ENCODE results near the gene MMP19. TPM values are rescaled to one million over a fixed set of nuclear protein-coding genes. Genes with fewer than 3 reads are reported as not detected.

The MMP19 gene
- total and polyA plus RNA-seq, 2 donors (not counting 1 experiment from before 2014, with no cell fraction given): 0.42 TPM; not detected in 1

DNA sequence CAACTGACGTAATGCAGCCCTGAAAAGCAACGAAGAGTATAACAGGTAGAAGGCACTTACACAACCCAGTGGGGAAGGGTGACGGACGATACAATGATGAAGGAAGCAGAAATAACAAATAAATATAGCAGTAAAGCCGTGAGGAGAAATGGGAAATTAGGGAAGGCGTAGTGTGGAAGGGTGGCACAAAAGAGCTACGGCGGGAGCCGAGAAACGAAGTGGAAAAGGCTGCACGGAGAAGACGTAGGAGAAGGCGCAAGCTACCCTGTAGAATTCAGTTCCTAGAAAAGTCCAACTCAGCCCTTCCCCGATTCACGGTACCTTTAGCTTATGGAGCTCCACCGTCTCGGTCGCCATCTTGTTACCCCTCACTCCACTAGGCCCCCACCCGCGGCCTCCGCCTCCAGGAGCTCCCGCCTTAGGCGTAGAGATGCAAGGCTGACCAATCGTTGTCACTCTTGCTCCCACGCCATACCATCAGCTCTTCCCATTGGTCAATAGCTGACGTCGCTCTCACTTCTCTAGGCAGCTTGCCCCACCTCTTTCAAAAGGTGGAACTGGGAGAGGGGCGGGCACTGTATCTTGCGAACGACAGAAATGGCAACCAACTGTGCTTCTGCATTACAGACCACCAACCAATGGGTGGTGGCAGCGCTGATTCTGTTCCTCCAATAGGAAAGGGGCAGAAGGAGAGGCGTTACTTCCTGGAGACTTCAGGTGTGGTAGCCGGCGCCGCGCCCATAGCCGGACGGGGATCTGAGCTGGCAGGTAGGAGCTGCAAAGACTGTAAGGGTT, 25.2 kb downstream of the MMP19 start, which contains the start of the genes ORMDL2 and SARNP:
ORMDL2 (plus strand) TSS at position 697 of the 795 bp plus-strand sequence. CDS start 959 bp downstream, outside the sequence.
SARNP (minus strand) TSS at position 380 of the 795 bp plus-strand sequence; CDS start at position 357, 23 bp downstream.
- H3K27ac Mint-ChIP-seq: no peak within 1 kb of the TSS
- CTCF ChIA-PET: interaction anchor here (0.6 to 4.6 kb wide), 20 partner anchors 12 to 860 kb away, joined by 3 to 39 read pairs (median 4); partner anchors contain the start of genes BLOC1S1, CD63, COQ10A and DNAJC14
- Histone ChIP-seq H3K79me2 (ENCODE audit: control insufficient read depth, insufficient read depth, low read length) (peaks cover 69% of the 10 kb centered on the region), H3K36me3 (replicated peaks in 1 of 2; ENCODE audit: control extremely low read depth in 1 of 2, control insufficient read depth in 1 of 2, extremely low read depth in 1 of 2, insufficient read depth in 2 of 2, low read length in 1 of 2) (peaks cover 4 to 55% of the 10 kb centered on the region in 2 experiments), H3K27ac (ENCODE audit: low read length in 2 of 2) (peak within 1 kb of the TSS; percentile 50 to 84), H3K4me2 (replicated peaks; ENCODE audit: low read depth, low read length, poor library complexity, severe bottlenecking) (peak within 1 kb of the TSS; percentile 80), H3K9ac (ENCODE audit: low read length) (peak within 1 kb of the TSS; percentile 91), H3K9me3 (ENCODE audit: control extremely low read depth in 1 of 3, control insufficient read depth in 2 of 3, insufficient read depth in 1 of 3, low read length in 2 of 3) (no peaks in the 10 kb centered on the region), H2AFZ (ENCODE audit: insufficient read depth, low read depth, low read length, poor library complexity, severe bottlenecking) (peak within 1 kb of the TSS; percentile 89), H3K4me3 (ENCODE audit: control extremely low read depth in 1 of 5, extremely low read depth in 1 of 5, insufficient read depth in 1 of 5, low read depth in 2 of 5, low read length in 4 of 5) (peak within 1 kb of the TSS; percentile 81 to 100 (median 94)), H4K20me1 (ENCODE audit: control insufficient read depth, insufficient read depth, low read length, poor library complexity, severe bottlenecking) (peaks cover 37% of the 10 kb centered on the region), H3K27me3 (replicated peaks in 1 of 4; ENCODE audit: control extremely low read depth in 1 of 4, control insufficient read depth in 3 of 4, insufficient read depth in 4 of 4, low read length in 3 of 4) (no peaks in the 10 kb centered on the region), H3K4me1 (ENCODE audit: control insufficient read depth in 2 of 2, insufficient read depth in 2 of 2, low read length in 2 of 2) (peaks cover 24 to 30% of the 10 kb centered on the region in 2 donors)
- H3K4me3 Mint-ChIP-seq: no peak within 1 kb of the TSS
- POLR2A ChIA-PET: interaction anchor here (0.6 to 4.2 kb wide), 18 partner anchors 9 to 1736 kb away, joined by 3 to 53 read pairs (median 4); partner anchors contain the start of genes BLOC1S1, DGKA, DNAJC14 and PYM1
- DNase-seq: peak; percentile 99
- H3K9me3 Mint-ChIP-seq (ENCODE audit: insufficient read depth): no peaks in the 10 kb centered on the region
- H3K4me1 Mint-ChIP-seq: peaks cover 30% of the 10 kb centered on the region
- intact Hi-C loops (cut with micrococcal nuclease): loop anchor here (1.0 to 2.0 kb wide), 9 partner anchors 12 to 499 kb away; partner anchors contain the start of genes DNAJC14, PA2G4, PYM1 and RPS26
- ATAC-seq (ENCODE audit: low read depth): peak; percentile 92
- 0% methylated on average over 24 of the region's 38 CpGs for WGBS (ENCODE audit: insufficient coverage)
- TF ChIP-seq CTCF (IDR thresholded peaks at IDR 0.05) (no peak), EZH2 (IDR thresholded peaks at IDR 0.05; ENCODE audit: borderline replicate concordance, insufficient read depth, low read depth, low read length, poor library complexity, severe bottlenecking) (no peak)
- H3K27me3 Mint-ChIP-seq: no peaks in the 10 kb centered on the region
